Effector CD8-positive, alpha-beta T cell (primary cell): ENCODE data around the gene DIP2C.

Experiments
- DNase-seq: peaks from one replicate; lab custom pipeline; 2025; lab: John Stamatoyannopoulos, UW

The DIP2C gene

GRCh38 chr10:391847-392704 is 297.4 kb downstream of the DIP2C start:
- no peak for DNase-seq

- DNase-seq: no peak
Measured at GRCh38 chr10:391305-391704, 298.2 kb downstream of the DIP2C start.

DNA sequence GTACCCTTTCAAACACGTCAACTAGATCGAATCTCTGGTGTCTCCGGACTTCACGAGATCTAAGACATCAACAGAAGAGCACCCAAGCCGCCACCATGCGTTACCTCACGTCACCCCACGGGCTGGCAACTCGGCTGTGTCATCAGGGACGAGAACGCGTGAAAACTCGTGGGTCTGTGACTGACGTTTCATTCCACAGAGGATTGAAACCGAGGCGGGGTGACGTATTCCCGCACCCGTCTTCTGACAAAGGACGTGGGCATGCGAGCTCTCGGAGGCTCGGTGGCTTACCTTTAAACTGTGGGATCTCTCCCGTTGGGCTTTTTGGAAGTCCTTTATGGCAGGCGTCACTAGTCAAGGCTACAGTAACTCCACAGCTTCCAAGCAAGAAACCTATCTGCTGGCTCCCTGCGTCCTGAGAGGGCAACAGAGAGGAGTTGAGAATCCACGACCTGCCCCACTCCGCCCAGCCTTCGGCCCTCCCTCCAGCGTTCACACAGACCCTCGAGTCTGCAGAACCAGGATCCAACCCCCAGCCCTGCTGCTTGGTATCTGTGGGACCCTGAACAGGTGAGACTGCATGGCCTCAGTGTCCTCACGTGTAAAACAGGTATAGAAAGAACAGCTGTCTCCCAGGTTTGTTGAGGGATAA is 298.9 kb downstream of the DIP2C start:
- no peak for DNase-seq

GRCh38 chr10:389836-390448 is 299.5 kb downstream of the DIP2C start:
- no peak for DNase-seq

- no peak for DNase-seq
Measured at GRCh38 chr10:389261-389790, 300.1 kb downstream of the DIP2C start.

DNA sequence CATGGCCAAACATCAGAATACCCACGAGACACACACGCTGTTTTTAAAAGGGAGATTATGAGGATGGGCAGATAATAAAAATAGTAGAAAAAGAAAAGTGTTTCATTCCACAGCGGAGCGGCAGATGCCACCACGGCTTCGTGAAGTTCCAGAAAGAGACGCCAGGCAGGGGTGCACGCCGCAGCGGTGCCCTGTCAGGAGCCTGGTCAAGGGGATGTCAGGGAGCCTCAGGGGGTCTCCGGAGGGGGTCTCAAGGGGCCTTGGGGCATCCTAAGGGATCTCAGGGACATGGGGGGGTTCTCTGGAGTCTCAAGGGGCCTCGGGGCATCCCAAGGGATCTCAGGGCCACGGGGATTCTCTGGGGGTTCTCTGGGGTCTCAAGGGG is 300.8 kb downstream of the DIP2C start:
- no peak for DNase-seq

DNA sequence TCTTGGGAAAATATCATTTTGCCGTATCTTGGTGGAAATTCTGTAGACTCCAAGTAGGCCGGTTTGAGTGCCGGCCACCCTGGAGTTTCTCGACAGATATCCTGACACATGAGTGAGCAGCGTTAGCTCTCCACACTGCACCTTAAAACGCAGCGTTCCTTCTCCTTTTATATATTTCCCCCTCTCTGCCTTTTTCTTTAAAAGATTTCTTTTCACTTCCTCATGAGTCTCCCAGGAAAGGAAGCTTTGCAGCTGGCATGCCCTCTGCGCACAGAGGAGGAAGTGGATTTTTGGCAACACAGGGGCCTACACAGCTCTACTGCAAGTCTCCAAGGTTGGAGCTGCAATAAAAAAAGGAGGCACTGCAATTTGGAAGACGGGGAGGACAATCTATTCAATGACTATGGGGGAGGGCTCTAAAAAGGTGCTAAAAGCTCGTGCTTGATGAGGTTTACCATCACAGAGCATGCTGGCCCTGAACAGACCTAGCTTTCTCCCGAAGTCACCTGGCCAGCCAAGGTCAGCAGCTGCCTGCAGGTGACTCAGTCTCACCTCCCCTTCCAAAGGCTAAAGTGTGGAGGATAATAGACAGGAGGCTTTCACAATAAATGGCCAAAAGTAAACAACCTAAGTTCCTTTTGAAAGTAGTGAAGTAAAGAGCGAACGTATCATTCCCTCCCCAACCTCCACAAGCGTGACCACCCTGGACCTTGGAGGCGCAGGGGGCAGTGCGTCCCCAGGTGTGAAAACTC is 301.4 kb downstream of the DIP2C start:
- DNase-seq: no peak

DNA sequence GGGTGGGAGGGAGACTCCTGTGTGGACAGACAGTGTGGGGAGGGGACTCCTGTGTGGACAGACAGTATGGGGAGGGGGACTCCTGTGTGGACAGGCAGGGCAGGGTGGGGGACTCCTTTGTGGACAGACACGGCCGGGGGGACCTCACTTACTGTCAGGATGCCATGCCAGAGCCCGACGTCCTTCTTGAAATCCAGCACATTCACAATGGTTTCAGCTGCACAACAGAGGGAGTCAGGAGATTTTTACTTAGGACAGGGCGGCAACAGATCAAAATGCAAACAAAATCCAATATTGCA is 301.9 kb downstream of the DIP2C start:
- no peak for DNase-seq

DNA sequence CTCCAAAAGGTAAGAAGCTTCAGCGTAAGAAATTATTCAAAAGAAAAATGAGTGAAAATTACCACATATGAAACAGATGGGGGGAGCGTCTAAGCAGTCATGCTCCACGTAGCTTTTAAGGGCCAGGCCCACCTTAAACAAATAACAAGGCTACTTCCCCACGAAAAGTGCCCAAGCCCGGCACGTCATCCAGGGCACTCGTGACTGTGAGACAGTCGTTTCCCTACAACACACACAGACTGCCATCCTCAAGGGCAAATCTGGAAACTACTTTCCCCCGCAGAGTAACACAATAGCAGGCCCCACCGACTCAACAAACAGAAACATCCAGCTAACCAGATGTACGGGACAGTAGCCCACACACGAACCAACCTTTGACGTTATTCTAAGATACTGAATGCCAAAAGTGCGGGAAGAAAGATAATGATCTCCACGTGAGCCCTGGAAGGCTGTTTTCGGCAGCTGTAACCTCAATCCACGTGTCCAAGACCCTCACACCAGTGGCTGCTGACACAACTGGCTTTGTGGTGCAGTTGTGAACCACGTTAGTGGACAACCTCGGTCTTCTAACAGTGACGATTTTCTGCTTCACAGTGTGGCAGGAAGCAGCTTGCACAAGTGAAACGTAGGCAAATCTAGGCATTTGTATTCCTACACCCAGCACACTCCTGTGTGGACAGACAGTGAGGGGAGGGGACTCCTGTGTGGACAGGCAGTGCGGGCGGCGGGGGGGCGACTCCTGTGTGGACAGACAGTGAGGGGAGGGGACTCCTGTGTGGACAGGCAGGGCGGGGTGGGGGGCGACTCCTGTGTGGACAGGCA is 302.5 kb downstream of the DIP2C start:
- no peak for DNase-seq

DNA sequence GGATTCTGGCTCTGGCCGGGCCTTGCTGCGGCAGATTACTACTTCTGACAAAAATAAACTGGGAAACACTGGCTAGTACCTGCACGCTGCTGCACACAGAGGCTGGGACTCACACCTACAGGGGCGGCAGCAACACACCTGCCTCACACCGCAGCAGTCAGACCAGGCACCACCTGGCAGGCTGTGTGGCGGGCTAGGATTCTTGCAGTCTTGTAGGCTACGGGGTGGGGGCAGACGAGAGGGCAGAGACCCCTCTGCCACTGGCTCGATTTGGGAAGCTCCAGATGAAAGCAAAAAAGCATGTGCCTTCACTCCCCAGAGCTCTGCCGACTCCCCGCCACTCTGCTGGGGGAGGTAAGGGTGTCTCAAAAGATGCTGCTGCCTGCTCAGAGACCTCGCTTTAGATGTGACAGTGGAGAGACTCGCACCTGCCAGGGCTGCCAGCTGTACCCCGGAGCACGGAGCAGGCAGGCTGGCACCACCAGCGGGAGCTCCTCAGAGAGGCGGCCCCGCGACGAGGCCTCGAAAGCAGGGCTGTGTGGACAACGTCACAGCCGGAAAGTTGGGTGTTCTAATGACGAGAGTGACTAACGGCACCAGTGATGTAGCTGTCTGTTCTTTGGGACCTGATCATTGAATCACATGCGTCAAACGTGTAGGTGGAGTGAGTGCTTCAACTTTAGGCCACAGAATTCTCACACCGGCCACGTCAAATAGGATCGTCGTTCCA is 303.7 kb downstream of the DIP2C start:
- DNase-seq: no peak

DNA sequence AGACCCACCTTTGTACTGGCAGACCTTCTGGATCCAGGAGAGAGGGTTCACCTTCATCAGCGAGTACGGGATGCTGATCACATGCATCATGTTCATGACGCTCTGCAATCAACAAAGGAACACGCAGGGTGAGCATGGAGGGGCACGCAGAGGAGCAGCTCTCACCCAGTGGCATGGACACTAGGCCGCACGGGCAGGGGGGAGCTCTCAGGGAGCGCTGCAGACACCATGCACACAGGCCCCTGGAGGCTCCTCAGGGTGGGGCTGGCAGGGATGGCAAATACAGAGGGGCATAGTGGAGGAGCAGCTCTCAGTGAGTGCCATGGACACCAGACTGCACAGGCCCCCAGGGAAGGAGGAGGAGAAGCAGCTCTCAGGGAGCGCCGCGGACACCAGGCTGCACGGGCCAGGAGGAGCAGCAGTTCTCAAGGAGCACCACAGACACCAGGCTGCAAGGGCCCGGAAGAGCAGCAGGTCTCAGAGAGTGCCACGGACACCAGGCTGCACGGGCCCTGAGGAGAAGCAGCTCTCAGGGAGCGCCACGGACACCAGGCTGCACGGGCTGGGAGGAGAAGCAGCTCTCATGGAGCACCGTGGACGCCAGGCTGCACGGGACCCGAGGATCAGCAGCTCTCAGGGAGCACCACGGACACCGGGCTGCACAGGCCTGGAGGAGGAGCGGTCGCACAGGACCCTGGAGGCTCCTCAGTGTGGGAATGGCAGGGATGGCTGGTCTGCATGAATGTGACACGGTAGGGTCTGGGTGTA is 304.7 kb downstream of the DIP2C start:
- DNase-seq: no peak

GRCh38 chr10:383519-383918 is 305.9 kb downstream of the DIP2C start:
- no peak for DNase-seq

- no peak for DNase-seq
Measured at GRCh38 chr10:381805-382204, 307.7 kb downstream of the DIP2C start.

GRCh38 chr10:381346-381745 is 308.1 kb downstream of the DIP2C start:
- DNase-seq: no peak

- DNase-seq: no peak
Measured at GRCh38 chr10:380313-380940, 309.0 kb downstream of the DIP2C start.

DNA sequence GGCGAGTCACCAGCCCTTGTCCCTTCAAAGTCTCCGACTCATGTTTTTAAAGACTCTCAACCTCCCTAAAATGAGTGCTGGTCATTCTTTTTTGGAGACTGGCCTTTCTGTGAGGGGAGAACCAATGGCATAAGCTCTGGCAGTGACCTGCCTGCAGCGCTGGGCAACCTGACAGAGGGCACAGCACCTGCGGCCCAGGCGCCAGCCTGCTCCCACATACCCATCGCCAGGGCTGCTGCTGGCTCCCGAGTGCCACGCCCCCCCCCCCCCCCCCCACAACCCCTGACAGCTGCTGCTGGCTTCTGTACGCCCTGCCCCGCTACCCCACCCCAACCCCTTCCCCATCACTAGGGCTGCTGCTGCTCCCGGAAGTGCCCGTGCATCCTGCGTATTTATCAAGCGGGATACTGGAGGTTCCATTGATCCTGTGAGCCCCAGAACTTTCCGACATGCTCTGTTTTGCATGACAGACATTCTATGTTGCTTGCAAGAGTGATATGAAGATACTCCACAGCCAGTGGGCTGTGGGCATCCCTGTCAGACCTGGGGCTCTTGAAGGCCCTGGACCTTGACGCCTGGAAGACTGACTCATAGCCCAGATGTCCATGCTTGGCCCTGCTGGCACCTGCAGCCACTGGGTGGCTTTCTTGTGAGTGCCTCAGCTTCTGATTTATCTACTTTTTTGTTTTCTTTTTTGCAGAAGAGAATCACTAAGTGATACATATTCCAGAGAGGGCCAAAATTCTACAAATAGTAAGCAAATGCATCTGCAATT is 310.4 kb downstream of the DIP2C start:
- DNase-seq: no peak

DNA sequence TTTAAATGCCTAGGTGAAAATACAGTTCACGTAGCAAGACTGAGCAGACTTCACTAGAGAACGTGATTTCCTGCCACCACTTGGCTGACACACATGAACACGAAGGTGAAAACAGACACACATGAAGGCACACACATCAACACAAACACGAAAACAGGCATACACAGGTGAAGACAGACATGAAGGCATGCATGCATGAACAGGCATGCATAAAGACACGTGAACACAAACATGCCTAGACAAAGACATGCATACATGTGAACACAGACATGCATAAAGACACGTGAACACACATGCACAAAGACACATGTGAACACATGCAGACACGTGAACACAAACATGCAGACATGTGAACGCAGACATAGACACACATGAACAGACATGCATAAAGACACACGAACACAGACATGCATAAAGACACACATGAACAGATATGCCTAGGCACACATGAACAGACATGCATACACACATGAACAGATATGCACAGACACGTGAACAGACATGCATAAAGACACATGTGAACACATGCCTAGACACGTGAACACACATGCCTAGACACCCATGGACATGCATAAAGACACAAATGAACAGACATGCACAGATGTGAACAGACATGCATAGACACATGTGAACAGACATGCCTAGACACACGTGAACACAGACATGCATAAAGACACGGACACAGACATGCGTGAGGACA is 311.1 kb downstream of the DIP2C start:
- no peak for DNase-seq

DNA sequence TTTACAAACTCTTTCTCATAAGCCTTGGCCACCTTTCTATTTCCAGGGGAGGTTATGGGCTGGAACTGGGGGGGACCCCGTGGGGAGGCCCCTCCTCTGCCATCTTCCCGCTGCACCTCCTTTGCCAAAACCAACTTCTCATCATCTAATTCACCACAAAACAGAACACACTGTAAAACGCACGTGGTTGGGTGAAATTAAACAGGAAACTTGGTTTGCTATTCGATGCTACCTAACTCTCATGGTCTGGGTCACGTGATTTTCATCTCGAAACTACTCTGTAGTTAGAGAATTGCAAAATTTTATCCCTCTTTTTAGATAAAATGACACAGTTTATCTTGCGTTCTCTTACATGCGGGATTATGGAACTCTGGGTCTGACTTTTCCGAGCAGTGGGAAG is 312.2 kb downstream of the DIP2C start:
- DNase-seq: no peak
